NCI-H345 treated with DMSO at 0.1 percent for 48 hours (cell line): ENCODE measurements around the gene CDH23.

Source experiments
- DNase-seq: peaks from one replicate; lab custom pipeline; 2025; ENCODE audit not compliant: unreplicated experiment; lab: John Stamatoyannopoulos, UW

Gene CDH23

DNA sequence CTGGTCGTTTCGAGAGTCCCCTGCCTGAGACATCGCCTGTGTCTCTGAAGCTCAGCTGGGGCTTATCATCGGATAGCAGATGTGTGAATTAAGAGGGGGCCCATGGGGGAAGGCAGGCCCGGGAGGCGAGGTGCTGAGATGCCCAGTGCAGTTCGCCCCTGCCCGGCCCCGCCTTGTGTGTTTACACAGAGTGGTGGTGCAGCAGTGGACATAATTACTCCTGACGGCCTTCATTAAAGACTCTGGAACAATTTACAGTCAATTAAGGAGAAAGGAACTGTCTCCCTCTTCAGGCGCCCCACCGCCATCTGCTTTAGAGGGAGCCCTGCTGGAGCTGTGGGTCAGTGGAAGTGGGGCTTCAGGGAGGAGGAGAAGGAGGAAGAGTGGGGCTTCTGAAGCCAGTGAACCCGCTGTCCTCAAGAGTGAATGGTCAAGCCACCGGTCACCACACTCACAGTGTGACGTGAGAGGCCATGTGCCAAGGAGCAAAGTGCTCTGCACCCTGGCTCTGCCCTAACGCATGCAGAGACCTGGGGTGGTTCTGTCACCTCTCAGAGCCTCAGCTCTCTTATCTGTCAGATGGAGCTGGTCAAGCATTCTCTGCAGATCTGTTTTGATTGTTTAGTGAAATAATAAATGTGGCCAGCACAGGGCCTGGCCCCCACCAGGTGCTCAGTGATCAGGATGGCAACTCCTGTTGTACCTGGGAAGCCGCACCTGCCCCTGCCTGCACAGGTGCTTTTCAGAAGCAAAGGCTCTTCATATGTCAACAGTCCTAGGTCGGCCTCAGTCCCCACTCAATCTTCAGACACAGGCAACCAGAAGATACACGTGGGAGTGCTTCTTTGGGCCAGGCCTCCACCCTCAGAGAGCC, 65.6 kb downstream of the CDH23 start:
- no peak for DNase-seq

DNA sequence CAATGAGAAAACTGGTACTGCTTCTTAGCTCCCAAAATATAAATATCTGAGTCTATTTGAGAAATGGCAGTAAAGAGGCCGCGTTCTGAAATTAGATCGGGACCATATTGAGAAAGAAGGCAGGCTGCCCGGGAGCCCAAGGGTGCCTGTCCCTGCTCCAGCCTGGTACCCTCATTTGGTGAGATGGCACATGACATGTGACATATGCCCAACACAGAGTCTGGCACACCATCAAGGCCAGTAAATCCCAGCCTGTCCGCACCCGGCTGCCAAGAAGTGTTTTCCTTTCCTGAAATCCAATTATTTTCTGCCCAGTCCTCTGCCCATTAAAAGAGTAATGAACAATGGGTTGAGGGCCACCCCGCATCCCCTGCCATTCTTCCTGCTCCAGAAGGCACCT, 66.4 kb downstream of the CDH23 start:
- no peak for DNase-seq

DNA sequence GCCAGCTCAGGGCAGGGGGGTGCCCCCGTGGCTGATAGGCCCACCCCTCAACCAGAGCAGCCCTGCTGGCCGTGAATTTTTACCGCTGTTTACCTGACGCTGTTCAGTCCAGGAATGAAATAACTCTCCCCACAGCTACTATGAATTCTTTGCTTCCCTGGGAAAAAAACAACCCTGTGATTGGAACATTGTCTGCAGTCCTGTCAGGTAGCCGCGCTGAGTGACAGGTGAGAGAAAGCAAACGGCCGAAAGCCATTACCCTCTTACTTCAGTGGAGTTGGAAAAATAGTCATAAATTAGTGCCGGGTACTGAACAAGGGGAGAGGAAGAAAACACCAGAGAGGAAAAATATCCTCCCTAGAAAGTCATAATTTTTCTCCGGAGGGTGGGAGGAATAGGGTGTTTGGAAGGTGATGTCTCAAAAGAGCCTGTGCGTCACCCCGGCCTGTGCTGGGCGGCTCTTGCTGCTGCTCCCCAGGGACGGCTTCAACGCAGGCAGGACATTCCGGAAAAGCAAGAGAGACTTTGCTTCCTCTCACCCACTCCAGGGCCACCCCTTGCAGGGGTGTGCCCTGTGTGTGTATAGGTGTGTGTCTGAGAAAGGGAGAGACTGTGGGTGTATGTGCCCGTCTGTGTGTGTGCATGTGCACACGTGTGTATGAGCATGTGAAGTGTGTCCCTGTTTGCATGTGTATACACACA, 69.0 kb downstream of the CDH23 start:
- no peak for DNase-seq

DNA sequence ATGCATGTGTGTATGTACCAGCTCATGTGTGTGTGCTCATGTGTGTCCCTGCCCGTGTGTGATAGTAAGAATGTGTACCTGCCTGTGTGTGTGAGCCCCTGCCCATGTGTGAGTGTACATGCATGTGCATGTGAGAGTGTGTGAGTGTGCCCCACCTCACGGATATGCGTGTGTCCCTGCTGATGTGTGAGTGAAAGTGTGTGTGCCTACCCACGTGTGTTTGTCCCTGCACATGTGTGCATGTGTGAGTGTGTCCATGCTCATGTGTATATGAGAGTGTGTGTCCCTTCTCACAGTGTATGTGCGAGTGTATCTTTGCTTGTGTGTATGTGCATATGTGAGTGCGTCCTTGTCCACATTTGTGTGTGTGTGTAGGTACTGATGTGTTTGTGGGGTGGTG, 69.6 kb downstream of the CDH23 start:
- no peak for DNase-seq

DNA sequence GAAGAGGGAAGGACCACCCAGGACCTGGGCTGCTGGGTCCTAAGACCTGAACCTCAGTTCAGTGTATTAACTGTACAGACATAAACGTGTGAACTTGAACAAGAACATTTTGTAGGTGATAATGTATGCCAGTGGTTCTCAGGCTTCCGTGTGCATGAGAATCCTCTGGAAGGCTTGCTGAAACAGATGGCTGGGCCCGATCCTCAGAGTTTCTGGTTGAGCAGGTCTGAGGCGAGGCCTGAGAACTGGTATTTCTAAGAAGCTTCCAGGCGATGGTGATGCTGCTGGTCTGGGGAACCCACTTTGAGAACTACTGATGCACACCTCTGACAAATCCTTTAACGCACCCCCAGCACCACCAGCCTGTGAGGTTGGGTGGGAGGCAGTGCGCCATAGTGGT, 70.4 kb downstream of the CDH23 start:
- no peak for DNase-seq

DNA sequence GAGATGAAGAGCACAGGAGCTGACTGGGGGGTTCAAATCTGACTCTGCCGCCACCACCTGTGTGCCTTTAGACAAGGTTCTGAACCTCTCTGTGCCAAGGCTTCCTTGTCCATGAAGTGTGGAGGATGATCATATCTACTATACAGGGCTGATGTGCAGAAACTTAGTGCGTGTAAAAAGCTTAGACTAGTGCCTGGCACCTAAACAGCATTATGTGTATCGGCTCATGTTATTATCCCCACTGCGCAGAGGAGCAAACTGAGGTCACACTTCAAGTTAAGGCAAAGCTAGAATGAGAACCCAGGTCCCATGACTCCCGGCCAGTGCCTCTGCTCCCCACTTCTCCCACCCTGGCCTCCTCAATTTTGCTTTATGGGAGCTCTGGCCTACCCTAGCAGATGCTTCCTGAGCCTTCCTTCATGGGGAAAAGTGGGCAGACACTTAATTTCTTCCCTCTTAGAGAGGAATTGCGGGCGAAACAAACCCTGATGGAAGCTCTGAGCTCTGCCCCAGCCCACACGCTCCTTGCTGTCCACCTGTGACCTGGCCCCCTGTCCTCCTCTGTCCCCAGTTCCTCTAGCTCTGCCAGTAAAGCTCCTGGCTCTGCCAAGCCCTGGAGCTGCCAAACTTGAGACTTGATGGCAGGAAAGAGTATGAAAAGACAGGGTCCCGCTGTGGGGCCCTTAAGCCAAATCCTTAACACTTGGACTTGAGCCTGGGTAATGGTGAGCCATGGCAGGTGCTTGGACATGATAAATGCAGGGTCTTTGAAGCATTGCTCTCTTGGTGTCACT, 71.0 kb downstream of the CDH23 start:
- DNase-seq, result no peak

DNA sequence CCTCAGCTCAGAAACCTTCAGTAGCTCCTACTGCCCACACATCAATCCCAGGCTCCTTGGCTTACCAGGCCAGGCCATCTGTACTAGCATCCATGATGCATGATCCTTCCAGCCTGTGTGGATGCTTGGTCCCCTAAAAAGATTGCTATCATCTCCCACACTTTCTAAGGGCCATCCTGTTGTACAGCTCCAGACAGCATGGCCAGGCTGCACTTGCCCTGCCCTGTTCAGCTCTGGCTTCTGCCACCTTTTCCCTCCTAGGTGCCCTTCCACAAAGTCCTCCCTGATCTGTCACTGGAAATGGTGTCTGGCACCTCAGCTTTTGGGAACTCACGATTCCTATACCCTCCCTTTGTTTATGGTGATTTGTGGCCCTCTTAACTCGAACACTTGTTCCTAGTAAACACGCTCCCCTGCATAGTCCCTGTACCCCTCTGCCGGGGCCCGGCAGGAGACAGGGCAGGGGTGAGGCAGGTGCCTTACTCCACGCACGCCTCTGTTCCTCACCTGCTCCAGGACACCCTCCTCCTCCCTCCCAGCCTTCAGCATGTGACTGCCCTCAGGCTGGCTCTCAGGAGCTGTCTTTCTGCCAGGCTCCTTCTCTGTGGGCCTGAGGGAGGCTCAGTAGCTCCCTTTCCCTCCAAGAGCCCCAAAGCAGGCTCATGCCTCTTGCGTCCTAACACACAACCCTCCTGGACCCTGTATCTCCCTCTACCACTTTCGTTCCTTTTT, 71.8 kb downstream of the CDH23 start:
- no peak for DNase-seq

DNA sequence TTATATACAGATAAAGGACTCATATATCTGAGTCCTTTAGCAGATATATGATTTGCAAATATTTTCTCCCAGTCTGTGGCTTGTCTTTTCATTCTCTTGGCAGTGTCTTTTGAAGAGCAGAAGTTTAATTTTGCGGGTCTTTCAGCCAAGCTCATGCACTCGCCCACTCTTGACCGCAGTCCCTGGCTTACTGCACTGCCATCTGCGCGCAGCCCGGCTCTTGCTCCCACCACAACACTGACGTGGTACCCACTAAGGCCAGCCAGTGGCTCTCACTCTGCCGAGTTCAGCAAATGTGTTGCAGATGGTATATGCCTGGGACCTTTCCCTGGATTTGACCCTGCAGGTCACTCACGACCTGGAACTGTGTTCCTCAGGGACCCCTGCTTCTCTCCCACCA, 74.3 kb downstream of the CDH23 start:
- no peak for DNase-seq

DNA sequence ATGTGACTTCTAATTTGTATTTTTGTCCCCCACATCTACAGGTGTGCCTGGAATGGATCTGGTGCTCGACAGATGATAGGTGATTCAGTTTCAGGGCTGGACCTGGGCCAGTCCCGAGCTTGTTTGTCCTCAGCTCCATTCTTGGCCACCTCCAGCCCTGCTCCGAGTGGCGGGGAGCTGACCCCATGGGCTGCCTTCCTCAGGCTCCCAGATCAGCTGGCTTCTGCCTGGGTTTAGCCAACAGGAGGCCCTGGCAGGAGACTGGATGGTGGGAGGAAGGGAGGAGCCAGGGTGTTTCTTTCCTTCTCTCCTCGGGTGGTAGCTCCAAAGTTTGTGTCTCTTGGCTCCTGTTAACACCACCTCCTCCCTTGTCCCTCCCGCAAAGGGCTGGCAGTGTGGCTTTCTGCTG, 75.2 kb downstream of the CDH23 start:
- no peak for DNase-seq

DNA sequence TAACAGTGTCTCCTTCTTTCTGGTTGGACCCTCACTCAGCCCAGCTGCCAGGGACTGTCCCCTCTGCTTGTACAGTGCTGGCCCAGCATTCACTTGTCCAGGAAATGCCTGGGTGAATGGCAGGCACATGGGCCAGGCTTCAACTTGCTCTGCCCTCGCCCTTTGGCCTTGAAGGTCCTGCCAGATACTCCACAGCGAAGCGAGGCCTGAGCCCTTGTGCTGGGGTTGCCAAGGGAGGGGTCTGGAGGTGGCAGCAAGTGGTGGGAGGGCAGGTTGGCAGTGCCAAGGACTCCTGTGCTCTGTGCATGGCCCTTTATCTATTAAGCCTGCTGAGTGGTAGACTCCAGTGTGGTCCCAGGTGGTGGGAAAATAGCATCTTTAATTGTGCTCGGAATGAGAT, 75.7 kb downstream of the CDH23 start:
- no peak for DNase-seq

DNA sequence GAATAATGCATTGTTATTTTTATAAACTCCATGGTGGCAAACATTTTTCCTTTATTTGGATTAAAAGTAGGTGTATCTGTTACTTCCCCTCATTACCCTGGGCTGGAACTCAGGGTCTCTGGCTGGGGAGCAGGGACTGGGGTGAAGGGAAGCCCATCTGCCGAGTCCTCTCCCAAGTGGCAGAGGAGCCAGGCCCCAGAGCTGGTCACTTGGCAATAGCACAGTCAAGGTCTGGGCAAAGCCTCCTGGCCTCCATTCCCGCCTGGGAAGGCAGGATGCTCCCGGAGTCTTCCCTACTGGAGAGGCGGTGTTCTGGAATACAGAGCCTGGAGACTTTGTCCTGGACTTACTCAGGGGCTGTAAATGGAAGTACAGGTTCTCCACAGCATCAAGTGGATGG, 76.2 kb downstream of the CDH23 start:
- DNase-seq, result no peak

DNA sequence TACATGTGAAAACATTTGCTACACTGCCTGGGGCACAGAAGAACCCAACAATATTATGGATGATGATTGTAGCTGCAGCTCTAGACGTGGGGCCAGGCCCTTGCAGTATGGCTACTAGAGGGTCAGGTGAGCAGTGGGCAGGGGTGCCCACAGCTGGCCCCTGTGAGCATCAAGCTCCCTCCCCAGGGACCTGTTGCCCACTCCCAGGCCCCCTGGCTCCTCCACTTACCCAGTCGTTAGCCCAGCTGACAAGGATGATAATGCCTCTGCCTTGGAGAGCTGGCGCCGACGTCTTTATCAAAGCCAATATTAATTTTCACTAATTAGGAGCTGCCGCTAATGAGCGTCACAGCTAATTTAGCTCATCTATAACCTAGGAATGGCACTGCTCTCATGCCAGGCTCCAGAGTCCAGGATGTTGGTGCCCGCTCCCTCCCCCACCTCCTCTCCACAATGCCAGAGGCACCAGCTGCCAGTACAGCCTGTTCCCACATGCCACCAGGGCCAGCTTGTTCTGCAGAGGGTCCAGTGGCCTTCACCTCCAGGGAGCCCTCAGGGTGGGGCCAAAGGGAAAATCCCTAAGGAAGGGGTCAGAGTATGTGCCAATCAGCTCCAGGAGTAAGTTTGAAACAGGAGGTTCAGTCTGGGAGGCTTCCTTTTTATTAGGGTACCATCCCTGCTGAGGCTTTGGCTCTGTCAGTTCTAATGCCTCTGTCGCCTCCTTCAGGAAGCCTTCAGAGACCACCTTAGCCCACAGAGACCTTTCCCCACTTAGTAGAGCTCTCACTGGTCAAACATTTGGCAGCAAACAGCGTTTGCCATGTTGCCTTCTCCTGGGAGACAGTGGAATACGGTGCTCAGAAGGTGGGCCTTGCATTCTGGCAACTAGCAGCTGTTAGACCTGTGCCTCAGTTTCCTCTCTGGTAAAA, 77.2 kb downstream of the CDH23 start:
- DNase-seq, result no peak

DNA sequence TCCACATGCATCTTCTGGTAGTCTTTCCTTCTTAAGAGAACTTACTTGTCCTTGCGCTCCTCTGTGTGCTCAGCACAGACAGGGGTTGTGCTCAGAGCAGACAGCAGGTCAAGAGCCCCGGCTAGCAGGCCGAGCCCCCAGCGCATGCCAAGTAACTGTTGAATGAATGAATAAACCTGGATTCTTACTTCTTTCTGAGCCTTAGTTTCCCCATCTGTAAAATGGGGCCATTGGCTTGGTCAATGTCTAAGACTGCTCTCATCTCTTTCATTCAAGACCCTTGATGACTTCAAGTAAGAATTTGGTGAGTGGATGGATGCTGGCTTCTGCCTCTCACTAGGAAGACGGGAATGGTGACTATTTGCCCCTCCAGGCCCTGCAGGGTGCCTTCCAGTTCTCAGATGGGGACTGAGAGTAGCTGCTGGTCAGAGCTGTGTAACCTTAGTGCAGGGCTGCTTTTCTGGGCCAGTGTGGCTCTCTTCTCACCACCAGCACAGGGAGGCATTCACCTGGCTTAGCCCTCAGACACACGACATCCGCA, 78.1 kb downstream of the CDH23 start:
- no peak for DNase-seq

DNA sequence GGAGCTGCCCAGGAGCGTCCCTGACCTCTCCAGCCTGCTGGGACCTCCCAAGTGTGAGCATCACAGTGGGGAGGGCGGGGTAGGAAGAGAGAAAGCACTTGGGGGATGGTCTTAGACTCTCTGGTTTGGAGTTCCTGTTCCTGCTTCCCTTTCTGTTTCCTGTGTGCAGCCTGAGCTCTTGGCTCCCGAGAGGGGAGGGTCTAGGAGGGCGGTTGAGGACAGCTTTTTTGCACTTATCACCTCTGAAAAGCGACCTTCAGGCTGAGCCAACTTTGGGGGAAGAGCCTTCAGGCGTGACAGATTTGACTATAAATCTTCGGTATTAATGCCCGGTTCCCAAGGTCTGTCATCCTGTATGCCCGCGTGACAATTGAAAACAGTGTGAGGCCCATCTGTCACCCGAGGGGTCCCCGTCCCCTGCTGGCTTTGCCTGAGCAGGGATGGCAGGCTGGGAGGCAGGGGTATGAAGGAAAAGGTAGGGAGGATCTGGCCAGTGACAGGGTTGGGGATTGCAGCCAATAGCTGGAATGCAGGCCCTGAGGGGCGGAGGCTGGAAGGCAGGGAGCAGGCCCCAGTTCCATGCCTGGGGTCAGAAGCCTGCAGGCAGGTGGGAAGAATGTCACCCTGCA, 78.6 kb downstream of the CDH23 start:
- no peak for DNase-seq

DNA sequence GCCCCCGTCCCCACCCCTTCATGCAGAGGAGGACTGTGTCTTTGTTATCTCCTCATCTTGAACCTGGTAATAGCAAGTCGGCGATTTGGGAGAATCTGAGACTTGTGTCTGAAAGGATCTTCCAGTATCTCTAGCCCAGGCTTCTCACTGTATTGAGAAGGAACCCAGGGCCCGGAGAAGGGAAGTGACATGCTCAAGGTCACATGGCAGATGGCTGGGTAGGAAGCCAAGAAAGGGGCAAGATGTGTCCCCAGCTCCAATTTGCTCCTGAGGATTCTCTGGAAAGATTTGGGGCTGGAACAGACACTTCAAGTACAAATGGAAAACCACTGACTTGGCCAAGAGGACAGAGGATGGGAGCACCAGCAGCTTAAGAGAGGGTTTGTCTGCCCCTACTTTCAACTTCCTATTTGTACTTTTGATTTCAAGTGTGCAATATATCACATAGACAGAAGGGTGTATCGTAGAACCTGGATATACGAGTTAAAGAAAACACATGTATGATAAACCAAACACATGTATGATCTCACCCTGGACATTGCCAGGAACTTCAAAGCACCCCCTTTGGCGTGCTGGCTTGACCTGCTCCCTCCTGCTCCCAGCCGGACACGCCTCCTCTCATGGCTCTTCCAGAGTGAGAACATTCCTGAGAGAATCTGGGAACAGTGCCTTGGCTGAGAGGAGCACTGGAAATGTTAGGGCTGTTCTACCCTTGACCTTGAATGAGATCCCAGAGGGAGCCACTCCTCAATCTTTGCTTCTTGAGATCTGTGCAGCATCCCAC, 79.7 kb downstream of the CDH23 start:
- DNase-seq, result no peak

DNA sequence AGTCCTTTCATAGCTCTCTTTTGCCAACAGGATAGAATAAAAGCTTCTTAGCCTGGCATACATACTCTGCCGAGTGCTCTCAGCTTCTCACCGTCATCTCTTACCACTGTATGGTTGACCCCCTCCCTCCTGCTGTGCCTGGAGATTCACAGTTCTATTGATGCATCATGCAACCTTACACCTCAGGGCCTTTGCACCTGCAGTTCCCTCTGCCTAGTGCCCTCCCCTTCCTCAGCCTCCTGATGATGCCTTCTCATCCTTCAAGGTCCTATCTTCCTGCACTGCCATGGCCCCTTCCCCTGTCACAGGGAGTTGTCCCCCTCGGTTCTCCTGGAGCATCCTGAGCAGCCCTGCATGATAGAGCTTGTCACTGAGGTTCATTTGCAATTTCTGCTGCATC, 81.5 kb downstream of the CDH23 start:
- no peak for DNase-seq

DNA sequence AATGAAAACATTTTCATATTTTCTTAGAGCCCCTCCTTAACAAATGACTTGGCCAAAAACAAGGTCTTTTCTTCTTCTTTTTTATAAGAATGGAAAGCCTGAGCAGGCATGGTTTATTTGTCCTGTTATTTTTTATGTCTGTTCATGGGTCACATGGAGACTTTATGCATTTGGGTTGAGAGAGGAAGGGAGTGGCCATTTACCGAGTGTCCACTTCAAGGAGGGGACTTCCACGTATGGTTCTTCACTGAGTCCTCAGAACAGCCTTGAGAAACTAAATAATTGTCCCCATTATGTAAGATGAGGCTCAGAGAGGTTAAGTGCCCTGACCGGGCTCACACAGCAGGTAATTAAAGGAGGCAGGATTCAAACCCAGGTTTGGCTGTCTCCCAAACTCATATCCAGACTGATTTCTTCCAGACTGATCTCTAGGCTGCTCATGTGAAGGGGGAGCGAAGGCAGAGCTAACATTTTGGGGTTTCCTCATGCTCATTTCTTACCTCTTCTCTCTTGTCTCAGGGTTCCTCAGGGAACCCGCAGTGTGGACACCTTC, 82.2 kb downstream of the CDH23 start:
- DNase-seq, result no peak

DNA sequence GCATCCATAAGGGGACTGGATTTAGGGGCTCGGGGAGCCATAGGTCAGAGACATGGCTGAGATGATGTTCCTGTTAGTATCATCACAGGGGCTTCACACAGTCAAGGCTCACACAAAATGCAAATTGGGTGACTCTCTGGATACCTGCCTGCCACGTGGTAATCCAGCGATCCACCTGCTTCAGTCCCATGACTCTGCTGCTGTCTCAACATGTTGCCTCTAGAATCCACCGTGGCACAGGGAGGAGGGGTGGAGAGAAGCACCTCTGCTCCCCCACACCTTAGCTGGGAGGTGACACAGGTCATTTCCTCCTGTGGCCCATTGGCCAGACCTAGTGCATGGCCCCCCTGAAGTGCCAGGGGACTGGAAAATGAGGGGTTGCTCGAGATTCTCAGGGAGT, 83.1 kb downstream of the CDH23 start:
- no peak for DNase-seq
